HepG2 (cell line): ENCODE data around the gene ZNF578. TPM values are rescaled to one million over a fixed set of nuclear protein-coding genes. Genes with fewer than 3 reads are reported as not detected.

Source experiments
- ATM ChIP-seq: fragments of 450-650 bp; IDR thresholded peaks from 2 replicates; pipeline ENCODE4 v1.7.1; 2017; ENCODE audit warnings: mild to moderate bottlenecking, borderline replicate concordance
- CEBPB ChIP-seq: IDR thresholded peaks from 2 replicates; pipeline ENCODE4 v1.6.1; 2011; ENCODE audit warnings: low read depth, low read length, improper control_type of control experiment, borderline replicate concordance
- IKZF1 ChIP-seq: fragments of 450-650 bp; IDR thresholded peaks from 2 replicates; pipeline ENCODE4 v1.7.1; 2016
- JUND ChIP-seq: sonication (generic); formaldehyde crosslinking; IDR thresholded peaks from 2 replicates; pipeline ENCODE4 v1.8.0; 2022; ENCODE audit warnings: mild to moderate bottlenecking, missing genetic modification reagents
- MAZ ChIP-seq, 2 experiments: sonication (generic) in 1 of 2; formaldehyde crosslinking in 1 of 2; IDR thresholded peaks; 2 replicates each; pipeline versions ENCODE4 v1.5.0 to v1.6.1; 2012 to 2020; ENCODE audit warnings: low read depth in 2 of 2, mild to moderate bottlenecking in 2 of 2, borderline replicate concordance in 1 of 2, improper control_type of control experiment in 1 of 2, low read length in 1 of 2, missing genetic modification reagents in 1 of 2, moderate library complexity in 1 of 2
- MYNN ChIP-seq: sonication (generic); formaldehyde crosslinking; IDR thresholded peaks from 2 replicates; pipeline ENCODE4 v1.4.0; 2020; ENCODE audit warnings: mild to moderate bottlenecking, low read depth, missing genetic modification reagents
- ZNF12 ChIP-seq: sonication (generic); formaldehyde crosslinking; IDR thresholded peaks from 2 replicates; pipeline ENCODE4 v1.5.0; 2020; ENCODE audit warnings: missing genetic modification reagents
- ZNF160 ChIP-seq: sonication (generic); formaldehyde crosslinking; IDR thresholded peaks from 2 replicates; pipeline ENCODE4 v1.8.0; 2022; ENCODE audit warnings: mild to moderate bottlenecking, inconsistent platforms, missing genetic modification reagents
- ZNF260 ChIP-seq: sonication (generic); formaldehyde crosslinking; IDR thresholded peaks from 2 replicates; pipeline ENCODE4 v1.4.0; 2020; ENCODE audit warnings: missing genetic modification reagents, low read depth, mild to moderate bottlenecking, borderline replicate concordance
- ZNF614 ChIP-seq: IDR thresholded peaks from 2 replicates; pipeline ENCODE4 v1.6.1; 2018; ENCODE audit warnings: missing biosample characterization, missing genetic modification reagents, inconsistent platforms, borderline replicate concordance
- polyA plus RNA-seq, 8 experiments: library from polyadenylated mRNA; depleted of rRNA in 3 of 8; stranded (reverse) in 7 of 8; unstranded in 1 of 8; fragments of >200 nt; fragmentation: Illumina TruSeq in 4 of 8; extraction: Trizol in 4 of 8; gene quantifications; 2 replicates each; pipeline versions ENCODE4 v1.2.1 to v1.2.3, GENCODE V29; 2011 to 2016; ENCODE audit warnings: low read depth in 4 of 8, missing spikeins in 1 of 8, mixed read lengths in 1 of 8; ENCODE audit not compliant: insufficient read depth in 1 of 8
- total RNA-seq, 5 experiments: library from RNA; depleted of rRNA; stranded (reverse); fragments of >200 nt; fragmentation: Illumina TruSeq; extraction: Trizol; gene quantifications; 2 replicates each; pipeline ENCODE4 v1.2.3, GENCODE V29; 2016; ENCODE audit warnings: low read depth in 1 of 5
- TF ChIP-seq, protein P1 (sequence below): sonication (generic); formaldehyde crosslinking; IDR thresholded peaks from 2 replicates; pipeline ENCODE4 v1.5.1; 2020; ENCODE audit warnings: mild to moderate bottlenecking, missing genetic modification reagents, borderline replicate concordance
- TF ChIP-seq, protein P2 (sequence below): sonication (generic); formaldehyde crosslinking; IDR thresholded peaks from 2 replicates; pipeline ENCODE4 v1.5.0; 2020; ENCODE audit warnings: missing genetic modification reagents, mild to moderate bottlenecking, borderline replicate concordance
- TF ChIP-seq, protein P3 (sequence below): sonication (generic); formaldehyde crosslinking; IDR thresholded peaks from 2 replicates; pipeline ENCODE4 v1.8.0; 2023; ENCODE audit warnings: mild to moderate bottlenecking, missing genetic modification reagents
- TF ChIP-seq, protein P4 (sequence below): sonication (generic); formaldehyde crosslinking; IDR thresholded peaks from 2 replicates; pipeline ENCODE4 v1.4.0; 2020; ENCODE audit warnings: missing genetic modification reagents
- TF ChIP-seq, protein P5 (sequence below): IDR thresholded peaks from 2 replicates; pipeline ENCODE4 v1.6.1; 2018; ENCODE audit warnings: missing genetic modification reagents

Gene ZNF578
- total and polyA plus RNA-seq, 2 of the 13 experiments (the other 11 are each of a cell fraction or from before 2014, with no cell fraction given): not detected

DNA sequence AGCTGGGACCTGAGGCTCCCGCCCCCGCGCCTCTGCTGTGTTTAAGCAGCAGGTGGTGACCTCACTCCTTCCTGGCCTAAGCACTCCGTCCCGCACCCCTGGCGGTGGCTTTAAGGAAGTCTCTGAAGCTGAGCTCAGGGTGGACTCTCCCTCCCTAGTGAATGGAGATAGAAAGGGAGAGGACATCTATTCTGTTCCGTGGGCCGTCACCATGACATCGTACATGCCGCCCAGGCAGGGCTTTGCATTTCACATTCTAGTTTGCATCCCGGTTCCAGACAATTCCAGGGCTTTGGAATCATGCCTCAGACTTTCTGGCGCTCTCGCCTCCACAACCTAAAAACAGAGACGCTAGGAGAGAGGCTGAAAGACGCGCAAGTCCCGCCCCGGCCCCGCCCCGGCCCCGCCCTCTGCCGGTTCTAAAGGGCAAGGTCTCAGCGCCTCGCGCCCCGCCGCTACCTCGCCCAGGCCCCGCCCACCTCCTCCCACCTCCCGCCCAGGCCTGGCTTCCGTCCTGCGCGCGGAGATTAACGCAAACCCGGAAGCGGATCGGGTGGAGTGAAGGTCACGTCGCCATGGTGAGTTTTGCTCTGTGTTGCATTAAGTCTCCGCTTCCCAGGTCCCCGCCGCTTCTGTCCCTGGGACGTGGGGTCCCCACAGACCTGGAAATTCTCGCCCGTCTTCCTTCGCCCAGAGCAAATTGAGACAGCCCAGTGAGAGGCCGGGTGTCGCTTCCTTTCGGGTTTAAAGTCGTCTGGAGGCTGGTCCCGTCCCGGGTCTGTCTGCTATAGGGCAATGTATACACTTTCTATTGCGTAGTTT lies 74.0 kb downstream of the ZNF578 start, which contains the start of gene ZNF808 (continued):
- TF ChIP-seq, protein P1, sequence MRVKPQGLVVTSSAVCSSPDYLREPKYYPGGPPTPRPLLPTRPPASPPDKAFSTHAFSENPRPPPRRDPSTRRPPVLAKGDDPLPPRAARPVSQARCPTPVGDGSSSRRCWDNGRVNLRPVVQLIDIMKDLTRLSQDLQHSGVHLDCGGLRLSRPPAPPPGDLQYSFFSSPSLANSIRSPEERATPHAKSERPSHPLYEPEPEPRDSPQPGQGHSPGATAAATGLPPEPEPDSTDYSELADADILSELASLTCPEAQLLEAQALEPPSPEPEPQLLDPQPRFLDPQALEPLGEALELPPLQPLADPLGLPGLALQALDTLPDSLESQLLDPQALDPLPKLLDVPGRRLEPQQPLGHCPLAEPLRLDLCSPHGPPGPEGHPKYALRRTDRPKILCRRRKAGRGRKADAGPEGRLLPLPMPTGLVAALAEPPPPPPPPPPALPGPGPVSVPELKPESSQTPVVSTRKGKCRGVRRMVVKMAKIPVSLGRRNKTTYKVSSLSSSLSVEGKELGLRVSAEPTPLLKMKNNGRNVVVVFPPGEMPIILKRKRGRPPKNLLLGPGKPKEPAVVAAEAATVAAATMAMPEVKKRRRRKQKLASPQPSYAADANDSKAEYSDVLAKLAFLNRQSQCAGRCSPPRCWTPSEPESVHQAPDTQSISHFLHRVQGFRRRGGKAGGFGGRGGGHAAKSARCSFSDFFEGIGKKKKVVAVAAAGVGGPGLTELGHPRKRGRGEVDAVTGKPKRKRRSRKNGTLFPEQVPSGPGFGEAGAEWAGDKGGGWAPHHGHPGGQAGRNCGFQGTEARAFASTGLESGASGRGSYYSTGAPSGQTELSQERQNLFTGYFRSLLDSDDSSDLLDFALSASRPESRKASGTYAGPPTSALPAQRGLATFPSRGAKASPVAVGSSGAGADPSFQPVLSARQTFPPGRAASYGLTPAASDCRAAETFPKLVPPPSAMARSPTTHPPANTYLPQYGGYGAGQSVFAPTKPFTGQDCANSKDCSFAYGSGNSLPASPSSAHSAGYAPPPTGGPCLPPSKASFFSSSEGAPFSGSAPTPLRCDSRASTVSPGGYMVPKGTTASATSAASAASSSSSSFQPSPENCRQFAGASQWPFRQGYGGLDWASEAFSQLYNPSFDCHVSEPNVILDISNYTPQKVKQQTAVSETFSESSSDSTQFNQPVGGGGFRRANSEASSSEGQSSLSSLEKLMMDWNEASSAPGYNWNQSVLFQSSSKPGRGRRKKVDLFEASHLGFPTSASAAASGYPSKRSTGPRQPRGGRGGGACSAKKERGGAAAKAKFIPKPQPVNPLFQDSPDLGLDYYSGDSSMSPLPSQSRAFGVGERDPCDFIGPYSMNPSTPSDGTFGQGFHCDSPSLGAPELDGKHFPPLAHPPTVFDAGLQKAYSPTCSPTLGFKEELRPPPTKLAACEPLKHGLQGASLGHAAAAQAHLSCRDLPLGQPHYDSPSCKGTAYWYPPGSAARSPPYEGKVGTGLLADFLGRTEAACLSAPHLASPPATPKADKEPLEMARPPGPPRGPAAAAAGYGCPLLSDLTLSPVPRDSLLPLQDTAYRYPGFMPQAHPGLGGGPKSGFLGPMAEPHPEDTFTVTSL (CRISPR knock-in tag): no peak
- TF ChIP-seq, protein P2, sequence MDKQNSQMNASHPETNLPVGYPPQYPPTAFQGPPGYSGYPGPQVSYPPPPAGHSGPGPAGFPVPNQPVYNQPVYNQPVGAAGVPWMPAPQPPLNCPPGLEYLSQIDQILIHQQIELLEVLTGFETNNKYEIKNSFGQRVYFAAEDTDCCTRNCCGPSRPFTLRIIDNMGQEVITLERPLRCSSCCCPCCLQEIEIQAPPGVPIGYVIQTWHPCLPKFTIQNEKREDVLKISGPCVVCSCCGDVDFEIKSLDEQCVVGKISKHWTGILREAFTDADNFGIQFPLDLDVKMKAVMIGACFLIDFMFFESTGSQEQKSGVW (CRISPR knock-in tag): no peak
- no peak for TF ChIP-seq MYNN (CRISPR knock-in tag)
- no peak for TF ChIP-seq ZNF160 (CRISPR knock-in tag)
- TF ChIP-seq, protein P3, sequence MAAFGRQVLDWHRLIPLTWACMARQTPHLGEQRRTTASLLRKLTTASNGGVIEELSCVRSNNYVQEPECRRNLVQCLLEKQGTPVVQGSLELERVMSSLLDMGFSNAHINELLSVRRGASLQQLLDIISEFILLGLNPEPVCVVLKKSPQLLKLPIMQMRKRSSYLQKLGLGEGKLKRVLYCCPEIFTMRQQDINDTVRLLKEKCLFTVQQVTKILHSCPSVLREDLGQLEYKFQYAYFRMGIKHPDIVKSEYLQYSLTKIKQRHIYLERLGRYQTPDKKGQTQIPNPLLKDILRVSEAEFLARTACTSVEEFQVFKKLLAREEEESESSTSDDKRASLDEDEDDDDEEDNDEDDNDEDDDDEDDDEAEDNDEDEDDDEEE: no peak
- TF ChIP-seq JUND (CRISPR knock-in tag): 0 out of 2 replicates have a peak, but pooled peaks have one; percentile 42
- peak; percentile 74 for TF ChIP-seq ZNF12
- TF ChIP-seq, protein P4, sequence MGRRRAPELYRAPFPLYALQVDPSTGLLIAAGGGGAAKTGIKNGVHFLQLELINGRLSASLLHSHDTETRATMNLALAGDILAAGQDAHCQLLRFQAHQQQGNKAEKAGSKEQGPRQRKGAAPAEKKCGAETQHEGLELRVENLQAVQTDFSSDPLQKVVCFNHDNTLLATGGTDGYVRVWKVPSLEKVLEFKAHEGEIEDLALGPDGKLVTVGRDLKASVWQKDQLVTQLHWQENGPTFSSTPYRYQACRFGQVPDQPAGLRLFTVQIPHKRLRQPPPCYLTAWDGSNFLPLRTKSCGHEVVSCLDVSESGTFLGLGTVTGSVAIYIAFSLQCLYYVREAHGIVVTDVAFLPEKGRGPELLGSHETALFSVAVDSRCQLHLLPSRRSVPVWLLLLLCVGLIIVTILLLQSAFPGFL (CRISPR knock-in tag): no peak
- no peak for TF ChIP-seq ZNF260 (CRISPR knock-in tag)
- TF ChIP-seq ZNF614 (CRISPR knock-in tag): no peak; the same call in 1 of the 2 replicates
- no peak for TF ChIP-seq CEBPB
- TF ChIP-seq, protein P5, sequence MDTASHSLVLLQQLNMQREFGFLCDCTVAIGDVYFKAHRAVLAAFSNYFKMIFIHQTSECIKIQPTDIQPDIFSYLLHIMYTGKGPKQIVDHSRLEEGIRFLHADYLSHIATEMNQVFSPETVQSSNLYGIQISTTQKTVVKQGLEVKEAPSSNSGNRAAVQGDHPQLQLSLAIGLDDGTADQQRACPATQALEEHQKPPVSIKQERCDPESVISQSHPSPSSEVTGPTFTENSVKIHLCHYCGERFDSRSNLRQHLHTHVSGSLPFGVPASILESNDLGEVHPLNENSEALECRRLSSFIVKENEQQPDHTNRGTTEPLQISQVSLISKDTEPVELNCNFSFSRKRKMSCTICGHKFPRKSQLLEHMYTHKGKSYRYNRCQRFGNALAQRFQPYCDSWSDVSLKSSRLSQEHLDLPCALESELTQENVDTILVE (CRISPR knock-in tag): no peak
- TF ChIP-seq ATM: no peak
- 0 out of 2 replicates have a peak, but pooled peaks have one; percentile 24 for TF ChIP-seq MAZ (IDR thresholded peaks at IDR 0.05; ENCODE audit: borderline replicate concordance, low read depth, low read length)
- TF ChIP-seq MAZ (CRISPR knock-in tag; IDR thresholded peaks at IDR 0.05; ENCODE audit: low read depth): no peak; the same call in 1 of the 2 replicates
- TF ChIP-seq IKZF1: no peak
